ENCODE data around the gene CABLES1. TPM values are rescaled to one million over a fixed set of nuclear protein-coding genes. Genes with fewer than 3 reads are reported as not detected.
A peak's percentile ranks its signal among the peaks of the same experiment; 100 is the strongest.

Gene CABLES1
- total and polyA plus RNA-seq, 2 of the 8 experiments (the other 6 are each of a cell fraction or from before 2014, with no cell fraction given), result 9.2 to 26.4 TPM

GRCh38 chr18:23307567-23308295 is 172.4 kb downstream of the CABLES1 start:
- Histone ChIP-seq H4K8ac (ENCODE audit: extremely low read depth, insufficient read depth, low read length) (no peak overlapping the region), H3K4me1 (replicated peaks in 1 of 4; ENCODE audit: control insufficient read depth in 3 of 4, insufficient read depth in 4 of 4, low read length in 3 of 4) (no peaks in the 10 kb centered on the region; a peak in 1 of 7 replicates), H3K23ac (ENCODE audit: insufficient read length) (no peak overlapping the region), H4K20me1 (replicated peaks in 1 of 2; ENCODE audit: control insufficient read depth in 1 of 2, insufficient read depth in 2 of 2, low read length in 2 of 2) (no peaks in the 10 kb centered on the region), H3K18ac (ENCODE audit: extremely low read depth, low read length) (no peak overlapping the region), H3K27me3 (replicated peaks in 1 of 4; ENCODE audit: control insufficient read depth in 3 of 4, extremely low read depth in 1 of 4, insufficient read depth in 3 of 4, low read length in 3 of 4) (no peaks in the 10 kb centered on the region), H3K79me1 (ENCODE audit: low read depth, low read length) (no peaks in the 10 kb centered on the region), H4K5ac (ENCODE audit: insufficient read length, low read depth, low read length) (no peak overlapping the region), H4K91ac (replicated peaks; ENCODE audit: insufficient read length, low read length) (peak overlapping the region; percentile 9), H3K4me2 (ENCODE audit: insufficient read depth in 1 of 2, low read depth in 2 of 2, low read length in 2 of 2) (no peak overlapping the region), H3K4ac (replicated peaks; ENCODE audit: insufficient read length, low read depth, low read length) (no peak overlapping the region), H2BK5ac (ENCODE audit: low read depth, low read length) (no peak overlapping the region; the same call in 1 of the 2 replicates), H2AFZ (ENCODE audit: low read length) (no peak overlapping the region), H2BK20ac (ENCODE audit: low read length) (no peak overlapping the region; the same call in 1 of the 2 replicates), H3K14ac (ENCODE audit: insufficient read length) (no peak overlapping the region), H3K27ac (ENCODE audit: low read depth, low read length) (no peak overlapping the region), H3K9ac (replicated peaks in 1 of 4; ENCODE audit: extremely low read depth in 1 of 4, low read depth in 3 of 4, low read length in 3 of 4) (no peak overlapping the region; a peak in 1 of 7 replicates), H3K36me3 (ENCODE audit: control insufficient read depth in 2 of 4, insufficient read depth in 4 of 4, low read length in 3 of 4) (no peaks in the 10 kb centered on the region), H2BK120ac (replicated peaks; ENCODE audit: low read depth, low read length) (no peak overlapping the region), H2BK15ac (ENCODE audit: low read length) (peak overlapping the region; percentile 19; the same call in 1 of the 2 replicates), H3K23me2 (ENCODE audit: low read depth, low read length) (no peaks in the 10 kb centered on the region), H2BK12ac (ENCODE audit: low read depth, low read length) (no peak overlapping the region; the same call in 1 of the 2 replicates), H3K4me3 (ENCODE audit: extremely low read depth in 1 of 4, insufficient read depth in 2 of 4, low read depth in 3 of 4, low read length in 4 of 4) (no peak overlapping the region), H3K79me2 (ENCODE audit: control insufficient read depth in 1 of 2, insufficient read depth in 2 of 2, low read length in 2 of 2) (no peaks in the 10 kb centered on the region), H3K56ac (replicated peaks; ENCODE audit: insufficient read length, low read depth, low read length) (no peak overlapping the region), H3K9me3 (ENCODE audit: insufficient read depth in 2 of 2, low read depth in 1 of 2, low read length in 1 of 2) (no peaks in the 10 kb centered on the region), H2AK5ac (ENCODE audit: low read depth, low read length) (no peak overlapping the region)
- ChIA-PET CTCF (ENCODE audit: partially characterized antibody) (interaction anchor here (0.8 to 1.0 kb wide), 3 partner anchors 10 to 87 kb away, joined by 3 read pairs; no protein-coding TSS in a partner anchor), POLR2A (ENCODE audit: partially characterized antibody) (no interaction called here)
- DNase-seq (ENCODE audit: low read depth in 1 of 2, low spot score in 2 of 2) (no peak), FAIRE-seq (no peak)
- 96% methylated on average over 11 of the region's 14 CpGs; no CpG with 5 or more reads in 1 of the 2 experiments for WGBS, 2 experiments (ENCODE audit: extremely low coverage in 1 of 2, insufficient coverage in 1 of 2, insufficient read length in 1 of 2, insufficient replicate concordance in 2 of 2, low coverage in 1 of 2, low lambda C conversion rate in 2 of 2, missing lambda C conversion rate in 1 of 2)
- TF ChIP-seq NANOG (IDR thresholded peaks at IDR 0.05; ENCODE audit: insufficient read depth, low read depth, low read length, poor library complexity, severe bottlenecking) (no peak), POLR2AphosphoS5 (IDR thresholded peaks at IDR 0.05; ENCODE audit: low read depth, low read length) (no peak), KDM4A (IDR thresholded peaks at IDR 0.05; ENCODE audit: low read depth, low read length, severe bottlenecking) (no peak), ATF2 (IDR thresholded peaks at IDR 0.05; ENCODE audit: low read length) (no peak), ZNF274 (IDR thresholded peaks at IDR 0.05; ENCODE audit: borderline replicate concordance, extremely low read depth, low read length) (no peak), YY1 (IDR thresholded peaks at IDR 0.05; ENCODE audit: low read depth, low read length) (no peak), CTBP2 (IDR thresholded peaks at IDR 0.05; ENCODE audit: borderline replicate concordance, insufficient read depth, insufficient read length, low read length) (no peak), SIRT6 (IDR thresholded peaks at IDR 0.05; ENCODE audit: low read length) (no peak), HDAC2 (IDR thresholded peaks at IDR 0.05; ENCODE audit: borderline replicate concordance in 1 of 2, low read depth in 2 of 2, low read length in 2 of 2) (no peak)
